Erythroblast (primary cell): Measurements from ENCODE around the gene TACR1.

Source experiments
- GATA1 ChIP-seq: IDR thresholded peaks from 2 replicates; pipeline ENCODE4 v1.6.1; 2011; ENCODE audit warnings: low read depth, mild to moderate bottlenecking, control low read depth, low read length, moderate library complexity
- POLR2A ChIP-seq: IDR thresholded peaks from 2 replicates; pipeline ENCODE4 v1.6.1; 2011; ENCODE audit warnings: mild to moderate bottlenecking, low read length

- TF ChIP-seq POLR2A (no peak), GATA1 (no peak)
Observed at GRCh38 chr2:75055142-75055819, 144.0 kb downstream of the TACR1 start.
